H9 (cell line): ENCODE data around the gene DZANK1. TPM values are rescaled to one million over a fixed set of nuclear protein-coding genes. Genes with fewer than 3 reads are reported as not detected.

Experiments used
- DNase-seq: peaks from one replicate; pipeline ENCODE4 v3.0.0-alpha.2; 2017
- H2AFZ ChIP-seq: one replicate; pipeline ENCODE4 v1.6.1; 2013; ENCODE audit warnings: mild to moderate bottlenecking, low read length, control low read depth, moderate library complexity
- H2AK5ac ChIP-seq: 2 replicates; pipeline ENCODE4 v1.6.1; 2013; ENCODE audit warnings: low read length, control low read depth, mixed read lengths; ENCODE audit not compliant: insufficient read length
- H2BK120ac ChIP-seq: one replicate; pipeline ENCODE4 v1.6.1; 2013; ENCODE audit warnings: low read depth, mild to moderate bottlenecking, low read length, control low read depth, inconsistent platforms; ENCODE audit not compliant: poor library complexity, severe bottlenecking
- H2BK12ac ChIP-seq: 2 replicates; pipeline ENCODE4 v1.6.1; 2013; ENCODE audit warnings: low read length, control low read depth, mixed read lengths, low read depth; ENCODE audit not compliant: insufficient read length
- H2BK15ac ChIP-seq: 2 replicates; pipeline ENCODE4 v1.6.1; 2013; ENCODE audit warnings: low read depth, low read length, control low read depth
- H2BK20ac ChIP-seq: one replicate; pipeline ENCODE4 v1.6.1; 2013; ENCODE audit warnings: low read depth, mild to moderate bottlenecking, low read length, control low read depth, inconsistent platforms; ENCODE audit not compliant: poor library complexity, severe bottlenecking
- H2BK5ac ChIP-seq: 2 replicates; pipeline ENCODE4 v1.6.1; 2013; ENCODE audit warnings: low read length, control low read depth, mixed read lengths; ENCODE audit not compliant: insufficient read length
- H3K14ac ChIP-seq: 2 replicates; pipeline ENCODE4 v1.6.1; 2013; ENCODE audit warnings: low read length, control low read depth; ENCODE audit not compliant: insufficient read depth
- H3K18ac ChIP-seq: 2 replicates; pipeline ENCODE4 v1.6.1; 2013; ENCODE audit warnings: low read depth, mild to moderate bottlenecking, mixed read lengths, low read length, control low read depth; ENCODE audit not compliant: insufficient read length
- H3K23ac ChIP-seq: 2 replicates; pipeline ENCODE4 v1.6.1; 2013; ENCODE audit warnings: low read length, control low read depth, mixed read lengths, low read depth; ENCODE audit not compliant: insufficient read length
- H3K23me2 ChIP-seq: 2 replicates; pipeline ENCODE4 v1.6.1; 2013; ENCODE audit warnings: low read depth, mild to moderate bottlenecking, mixed read lengths, low read length, control low read depth; ENCODE audit not compliant: insufficient read length, poor library complexity, severe bottlenecking
- H3K27ac ChIP-seq: 2 replicates; pipeline ENCODE4 v1.5.1; 2013; ENCODE audit warnings: low read length, control low read depth, mixed read lengths, low read depth; ENCODE audit not compliant: insufficient read length
- H3K27me3 ChIP-seq: 2 replicates; pipeline ENCODE4 v1.6.1; 2013; ENCODE audit warnings: low read length, control low read depth, inconsistent platforms; ENCODE audit not compliant: insufficient read depth
- H3K4ac ChIP-seq: 2 replicates; pipeline ENCODE4 v1.6.1; 2013; ENCODE audit warnings: low read depth, mild to moderate bottlenecking, control low read depth, inconsistent platforms, low read length, moderate library complexity
- H3K4me1 ChIP-seq: 2 replicates; pipeline ENCODE4 v1.6.1; 2013; ENCODE audit warnings: low read length, control low read depth, inconsistent platforms; ENCODE audit not compliant: insufficient read depth
- H3K4me2 ChIP-seq: 2 replicates; pipeline ENCODE4 v1.6.1; 2013; ENCODE audit warnings: low read length, control low read depth, mixed read lengths; ENCODE audit not compliant: insufficient read length, insufficient read depth
- H3K56ac ChIP-seq: 2 replicates; pipeline ENCODE4 v1.6.1; 2013; ENCODE audit warnings: low read depth, mild to moderate bottlenecking, mixed read lengths, low read length, control low read depth; ENCODE audit not compliant: insufficient read length
- H3K79me1 ChIP-seq: 2 replicates; pipeline ENCODE4 v1.6.1; 2013; ENCODE audit warnings: low read depth, mild to moderate bottlenecking, moderate library complexity, low read length, control low read depth, inconsistent platforms; ENCODE audit not compliant: insufficient read depth, poor library complexity, severe bottlenecking
- H3K79me2 ChIP-seq: 2 replicates; pipeline ENCODE4 v1.6.1; 2013; ENCODE audit warnings: low read length, control low read depth, inconsistent platforms; ENCODE audit not compliant: insufficient read depth
- H3K9ac ChIP-seq: 2 replicates; pipeline ENCODE4 v1.6.1; 2013; ENCODE audit warnings: low read length, control low read depth, mixed read lengths; ENCODE audit not compliant: insufficient read length; ENCODE audit errors: extremely low read depth
- H3K9me3 ChIP-seq: one replicate; pipeline ENCODE4 v1.6.1; 2013; ENCODE audit warnings: low read depth, low read length, inconsistent platforms; ENCODE audit not compliant: control insufficient read depth
- H3T11ph ChIP-seq: one replicate; pipeline ENCODE4 v1.6.1; 2013; ENCODE audit warnings: mild to moderate bottlenecking, low read length, control low read depth, inconsistent platforms
- H4K20me1 ChIP-seq: one replicate; pipeline ENCODE4 v1.6.1; 2013; ENCODE audit not compliant: control insufficient read depth, insufficient read length, insufficient read depth
- H4K5ac ChIP-seq: 2 replicates; pipeline ENCODE4 v1.6.1; 2013; ENCODE audit warnings: low read depth, mild to moderate bottlenecking, mixed read lengths, low read length, control low read depth; ENCODE audit not compliant: insufficient read length
- H4K8ac ChIP-seq: replicated peaks from 2 replicates; pipeline ENCODE4 v1.6.1; 2013; ENCODE audit warnings: low read length, control low read depth, mixed read lengths, low read depth; ENCODE audit not compliant: insufficient read length
- H4K91ac ChIP-seq: 2 replicates; pipeline ENCODE4 v1.6.1; 2013; ENCODE audit warnings: low read depth, mild to moderate bottlenecking, moderate library complexity, mixed read lengths, low read length, control low read depth; ENCODE audit not compliant: insufficient read length
- H3K27ac Mint-ChIP-seq, 3 experiments: 2 replicates in 2 of 3; 3 replicates in 1 of 3; pipeline ENCODE4 v1.8.0; 2020 to 2021; ENCODE audit warnings: mixed read lengths in 3 of 3, mild to moderate bottlenecking in 1 of 3, moderate library complexity in 1 of 3
- H3K27me3 Mint-ChIP-seq: 2 replicates; pipeline ENCODE4 v1.8.0; 2021; ENCODE audit warnings: low read depth, mild to moderate bottlenecking, moderate library complexity, mixed read lengths
- H3K36me3 Mint-ChIP-seq, 3 experiments: 2 replicates in 2 of 3; 3 replicates in 1 of 3; pipeline ENCODE4 v1.8.0; 2020 to 2021; ENCODE audit warnings: low read depth in 3 of 3, mixed read lengths in 3 of 3; ENCODE audit not compliant: insufficient read depth in 1 of 3
- H3K4me1 Mint-ChIP-seq, 2 experiments: 2 replicates each; pipeline ENCODE4 v1.8.0; 2020; ENCODE audit warnings: mixed read lengths in 2 of 2
- H3K4me3 Mint-ChIP-seq, 2 experiments: 2 replicates in 1 of 2; 3 replicates in 1 of 2; pipeline ENCODE4 v1.8.0; 2020 to 2021; ENCODE audit warnings: mild to moderate bottlenecking in 2 of 2, mixed read lengths in 2 of 2, moderate library complexity in 1 of 2
- H3K9me3 Mint-ChIP-seq, 2 experiments: 2 replicates in 1 of 2; 3 replicates in 1 of 2; pipeline ENCODE4 v1.8.0; 2020; ENCODE audit warnings: mild to moderate bottlenecking in 2 of 2, mixed read lengths in 2 of 2, moderate library complexity in 1 of 2
- CTCF ChIP-seq: fragments of 200-600 bp; sonication (generic); conservative IDR thresholded peaks from 3 replicates; pipeline ENCODE4 v1.8.0; 2021; ENCODE audit warnings: antibody characterized with exemption, mild to moderate bottlenecking
- WGBS: extraction: QIAGEN DNeasy Blood & Tissue Kit; methylation state at CpG from one replicate; pipeline ENCODE4 v1.1.7; 2013; ENCODE audit warnings: missing lambda C conversion rate, low lambda C conversion rate, mixed read lengths; ENCODE audit not compliant: insufficient read length; ENCODE audit errors: extremely low coverage; 5-methylcytosine and 5-hydroxymethylcytosine counted together
- total RNA-seq: library from RNA; stranded (reverse); gene quantifications from 2 replicates; pipeline ENCODE4 v1.2.1, GENCODE V29; 2021

Gene DZANK1
- total RNA-seq, 1 experiment from 2014 or later = 10.5 TPM

- no peak overlapping the region for H2AK5ac ChIP-seq
- H4K8ac ChIP-seq = no peak overlapping the region
- no peaks in the 10 kb centered on the region for H3K79me1 ChIP-seq
- no peak overlapping the region for H2BK15ac ChIP-seq
- H2BK120ac ChIP-seq = no peak overlapping the region
- H4K91ac ChIP-seq = no peak overlapping the region
- H3K36me3 Mint-ChIP-seq = peaks cover 18 to 65% (median 62%) of the 10 kb centered on the region in 3 experiments; a peak in 6 of 7 replicates
- no peak overlapping the region for H3K18ac ChIP-seq
- H3K23me2 ChIP-seq = no peaks in the 10 kb centered on the region
- H3K9me3 ChIP-seq = no peaks in the 10 kb centered on the region
- H3K27me3 ChIP-seq = no peaks in the 10 kb centered on the region
- no peak overlapping the region for H3T11ph ChIP-seq
- H3K23ac ChIP-seq = no peak overlapping the region
- no peaks in the 10 kb centered on the region for H4K20me1 ChIP-seq
- H2BK20ac ChIP-seq = no peak overlapping the region
- no peak overlapping the region for H3K4me2 ChIP-seq
- no peaks in the 10 kb centered on the region; the same call in 1 of the 2 replicates for H3K27me3 Mint-ChIP-seq
- no peak overlapping the region for H3K4ac ChIP-seq
- no peak for TF ChIP-seq CTCF
- H3K4me1 ChIP-seq = no peaks in the 10 kb centered on the region
- H2AFZ ChIP-seq = no peak overlapping the region
- H3K56ac ChIP-seq = no peak overlapping the region
- no peak overlapping the region for H3K9ac ChIP-seq
- H4K5ac ChIP-seq = no peak overlapping the region
- H3K4me3 Mint-ChIP-seq = no peak overlapping the region
- no peak overlapping the region for H3K27ac ChIP-seq
- WGBS = no CpG with 5 or more reads among the region's 4 CpGs
- H3K9me3 Mint-ChIP-seq = no peaks in the 10 kb centered on the region
- no peak overlapping the region for H2BK5ac ChIP-seq
- no peaks in the 10 kb centered on the region for H3K79me2 ChIP-seq
- no peaks in the 10 kb centered on the region for H3K4me1 Mint-ChIP-seq
- no peak overlapping the region for H3K27ac Mint-ChIP-seq
- DNase-seq = no peak
- no peak overlapping the region for H3K14ac ChIP-seq
- H2BK12ac ChIP-seq = no peak overlapping the region
Measured at GRCh38 chr20:18481596-18481995, 14.8 kb upstream of the DZANK1 start.
